Chondrocyte (in vitro differentiated cells): ENCODE measurements around the gene GOLPH3. TPM values are rescaled to one million over a fixed set of nuclear protein-coding genes. Genes with fewer than 3 reads are reported as not detected.
A peak's percentile ranks its signal among the peaks of the same experiment; 100 is the strongest.

ENCODE experiments used
- DNase-seq: peaks from one replicate; pipeline ENCODE4 v3.0.0; 2021; ENCODE audit warnings: mixed read lengths, low spot score
- H3K27ac Mint-ChIP-seq: one replicate; pipeline ENCODE4 v1.8.0; 2021; ENCODE audit warnings: mild to moderate bottlenecking, moderate library complexity, mixed read lengths; ENCODE audit not compliant: unreplicated experiment
- H3K27me3 Mint-ChIP-seq: 2 replicates; pipeline ENCODE4 v1.8.0; 2021; ENCODE audit warnings: low read depth, mixed read lengths
- H3K36me3 Mint-ChIP-seq: 2 replicates; pipeline ENCODE4 v1.8.0; 2021; ENCODE audit warnings: low read depth, mixed read lengths
- H3K4me1 Mint-ChIP-seq: 2 replicates; pipeline ENCODE4 v1.8.0; 2021; ENCODE audit warnings: low read depth, mild to moderate bottlenecking, mixed read lengths
- H3K4me3 Mint-ChIP-seq: one replicate; pipeline ENCODE4 v1.8.0; 2021; ENCODE audit warnings: mild to moderate bottlenecking, moderate library complexity, mixed read lengths; ENCODE audit not compliant: unreplicated experiment
- H3K9me3 Mint-ChIP-seq: 2 replicates; pipeline ENCODE4 v1.8.0; 2021; ENCODE audit warnings: low read depth, mixed read lengths
- CTCF ChIP-seq: fragments of 200-600 bp; sonication (generic); IDR thresholded peaks from 2 replicates; pipeline ENCODE4 v1.5.0; 2021; ENCODE audit warnings: antibody characterized with exemption, mild to moderate bottlenecking, moderate library complexity
- total RNA-seq: library from RNA; stranded (reverse); gene quantifications from 3 replicates; pipeline ENCODE4 v1.2.1, GENCODE V29; 2021

GOLPH3 gene
- total RNA-seq, 1 donor from 2014 or later = 106 TPM

GRCh38 chr5:32153723-32154122, 20.4 kb downstream of the GOLPH3 start:
- no peaks in the 10 kb centered on the region for H3K27me3 Mint-ChIP-seq
- peaks cover 46% of the 10 kb centered on the region for H3K4me1 Mint-ChIP-seq
- no peak overlapping the region for H3K4me3 Mint-ChIP-seq
- H3K9me3 Mint-ChIP-seq = no peaks in the 10 kb centered on the region
- no peak for DNase-seq
- TF ChIP-seq CTCF = no peak
- peak overlapping the region; percentile 77 for H3K27ac Mint-ChIP-seq
- H3K36me3 Mint-ChIP-seq = peaks cover 2% of the 10 kb centered on the region

- no peaks in the 10 kb centered on the region for H3K9me3 Mint-ChIP-seq
- TF ChIP-seq CTCF = no peak
- no peak for DNase-seq
- H3K27ac Mint-ChIP-seq = no peak overlapping the region
- H3K4me3 Mint-ChIP-seq = no peak overlapping the region
- no peaks in the 10 kb centered on the region for H3K27me3 Mint-ChIP-seq
- H3K36me3 Mint-ChIP-seq = peaks cover 2% of the 10 kb centered on the region
- H3K4me1 Mint-ChIP-seq = peaks cover 61% of the 10 kb centered on the region
These were observed 22.9 kb downstream of the GOLPH3 start for GRCh38 chr5:32151198-32151597.

GRCh38 chr5:32150366-32150765, 23.8 kb downstream of the GOLPH3 start:
- Mint-ChIP-seq H3K27ac (peak overlapping the region; percentile 33), H3K9me3 (no peaks in the 10 kb centered on the region), H3K4me1 (peaks cover 67% of the 10 kb centered on the region), H3K4me3 (no peak overlapping the region), H3K36me3 (peaks cover 2% of the 10 kb centered on the region), H3K27me3 (no peaks in the 10 kb centered on the region)
- no peak for DNase-seq
- TF ChIP-seq CTCF = no peak

- H3K27me3 Mint-ChIP-seq = no peaks in the 10 kb centered on the region
- H3K36me3 Mint-ChIP-seq = peaks cover 3% of the 10 kb centered on the region
- no peaks in the 10 kb centered on the region for H3K9me3 Mint-ChIP-seq
- no peak overlapping the region for H3K27ac Mint-ChIP-seq
- H3K4me1 Mint-ChIP-seq = peaks cover 67% of the 10 kb centered on the region
- no peak overlapping the region for H3K4me3 Mint-ChIP-seq
- TF ChIP-seq CTCF = no peak
- DNase-seq = no peak
These were observed 26.2 kb downstream of the GOLPH3 start for GRCh38 chr5:32147959-32148358.

- TF ChIP-seq CTCF = no peak
- no peaks in the 10 kb centered on the region for H3K27me3 Mint-ChIP-seq
These were observed 26.9 kb downstream of the GOLPH3 start for GRCh38 chr5:32147236-32147635.

More at GRCh38 chr5:32147236-32147635, 26.9 kb downstream of the GOLPH3 start:
- no peak for DNase-seq
- Mint-ChIP-seq H3K4me3 (no peak overlapping the region), H3K27ac (peak overlapping the region; percentile 9), H3K4me1 (peaks cover 62% of the 10 kb centered on the region), H3K36me3 (peaks cover 3% of the 10 kb centered on the region), H3K9me3 (no peaks in the 10 kb centered on the region)
